A549 (cell line): ENCODE results near the gene PRAME.

Experiments
- BHLHE40 ChIP-seq: IDR thresholded peaks from 2 replicates; pipeline ENCODE4 v1.6.1; 2012; ENCODE audit warnings: low read depth, low read length, inconsistent platforms
- CBX8 ChIP-seq: fragments of 200-600 bp; sonication (generic); IDR thresholded peaks from 2 replicates; pipeline ENCODE4 v1.6.1; 2016
- ELK1 ChIP-seq: fragments of 150-350 bp; IDR thresholded peaks from 2 replicates; pipeline ENCODE4 v1.6.1; 2014; ENCODE audit warnings: low read depth, mild to moderate bottlenecking, low read length
- EP300 ChIP-seq, 2 experiments: fragments of >200 bp; sonication (Bioruptor Twin); formaldehyde crosslinking; IDR thresholded peaks; 2 replicates in 1 of 2; 3 replicates in 1 of 2; pipeline ENCODE4 v1.6.1; 2016 to 2017
- MYC ChIP-seq: IDR thresholded peaks from 2 replicates; pipeline ENCODE4 v1.6.1; 2012; ENCODE audit warnings: mild to moderate bottlenecking, inconsistent platforms, low read length, improper control_type of control experiment, borderline replicate concordance
- NPAS2 ChIP-seq: fragments of 250-450 bp; sonication (Bioruptor Pico); IDR thresholded peaks from 2 replicates; pipeline ENCODE4 v1.8.0; 2022; ENCODE audit warnings: mild to moderate bottlenecking, moderate library complexity, borderline replicate concordance
- NR3C1 ChIP-seq: fragments of >200 bp; sonication (Bioruptor Twin); formaldehyde crosslinking; IDR thresholded peaks from 3 replicates; pipeline ENCODE4 v1.6.1; 2017
- POLR2A ChIP-seq: IDR thresholded peaks from 2 replicates; pipeline ENCODE4 v1.6.1; 2012; ENCODE audit warnings: mild to moderate bottlenecking, low read length
- TP53 ChIP-seq: fragments of 250-450 bp; sonication (Bioruptor Pico); IDR thresholded peaks from 2 replicates; pipeline ENCODE4 v1.5.0; 2021; ENCODE audit warnings: mild to moderate bottlenecking, moderate library complexity
- TF ChIP-seq, protein P1 (sequence below): fragments of >200 bp; sonication (Bioruptor Twin); formaldehyde crosslinking; IDR thresholded peaks from 3 replicates; pipeline ENCODE4 v1.5.1; 2016

DNA sequence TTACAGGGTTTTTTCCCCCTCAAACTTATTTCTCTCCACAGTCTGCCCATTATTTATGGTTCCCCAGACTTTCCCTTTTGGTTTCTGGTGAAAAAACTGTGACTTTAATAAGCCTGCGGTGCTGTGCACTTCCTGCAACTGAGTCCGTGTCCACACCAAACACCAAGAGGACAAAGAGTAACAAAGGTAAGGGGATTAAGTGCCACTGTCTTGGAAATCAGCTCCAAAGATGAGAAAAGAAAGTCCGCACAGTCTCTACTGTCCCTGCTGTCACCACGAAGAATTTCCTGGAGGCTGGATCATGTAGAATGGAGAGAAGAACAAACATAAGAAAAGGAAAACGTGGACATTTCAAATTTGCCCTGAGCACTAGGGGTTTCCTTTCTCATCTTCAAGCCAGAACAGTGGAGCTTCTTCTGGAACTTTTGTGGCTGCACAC, 17.9 kb upstream of the PRAME start:
- TF ChIP-seq NPAS2 (CRISPR knock-in tag) (no peak), POLR2A (no peak), BHLHE40 (no peak), ELK1 (no peak), CBX8 (no peak), EP300 (IDR thresholded peaks at IDR 0.05) (no peak), TP53 (CRISPR knock-in tag) (no peak), MYC (no peak), NR3C1 (no peak)
- TF ChIP-seq, protein P1, sequence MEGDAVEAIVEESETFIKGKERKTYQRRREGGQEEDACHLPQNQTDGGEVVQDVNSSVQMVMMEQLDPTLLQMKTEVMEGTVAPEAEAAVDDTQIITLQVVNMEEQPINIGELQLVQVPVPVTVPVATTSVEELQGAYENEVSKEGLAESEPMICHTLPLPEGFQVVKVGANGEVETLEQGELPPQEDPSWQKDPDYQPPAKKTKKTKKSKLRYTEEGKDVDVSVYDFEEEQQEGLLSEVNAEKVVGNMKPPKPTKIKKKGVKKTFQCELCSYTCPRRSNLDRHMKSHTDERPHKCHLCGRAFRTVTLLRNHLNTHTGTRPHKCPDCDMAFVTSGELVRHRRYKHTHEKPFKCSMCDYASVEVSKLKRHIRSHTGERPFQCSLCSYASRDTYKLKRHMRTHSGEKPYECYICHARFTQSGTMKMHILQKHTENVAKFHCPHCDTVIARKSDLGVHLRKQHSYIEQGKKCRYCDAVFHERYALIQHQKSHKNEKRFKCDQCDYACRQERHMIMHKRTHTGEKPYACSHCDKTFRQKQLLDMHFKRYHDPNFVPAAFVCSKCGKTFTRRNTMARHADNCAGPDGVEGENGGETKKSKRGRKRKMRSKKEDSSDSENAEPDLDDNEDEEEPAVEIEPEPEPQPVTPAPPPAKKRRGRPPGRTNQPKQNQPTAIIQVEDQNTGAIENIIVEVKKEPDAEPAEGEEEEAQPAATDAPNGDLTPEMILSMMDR: no peak
